AG08395 (cell line): Measurements from ENCODE around the gene CISH.

ENCODE experiments used
- DNase-seq: peaks from one replicate; pipeline ENCODE4 v3.0.0; 2012; ENCODE audit warnings: mixed read lengths, low spot score

The CISH gene

DNA sequence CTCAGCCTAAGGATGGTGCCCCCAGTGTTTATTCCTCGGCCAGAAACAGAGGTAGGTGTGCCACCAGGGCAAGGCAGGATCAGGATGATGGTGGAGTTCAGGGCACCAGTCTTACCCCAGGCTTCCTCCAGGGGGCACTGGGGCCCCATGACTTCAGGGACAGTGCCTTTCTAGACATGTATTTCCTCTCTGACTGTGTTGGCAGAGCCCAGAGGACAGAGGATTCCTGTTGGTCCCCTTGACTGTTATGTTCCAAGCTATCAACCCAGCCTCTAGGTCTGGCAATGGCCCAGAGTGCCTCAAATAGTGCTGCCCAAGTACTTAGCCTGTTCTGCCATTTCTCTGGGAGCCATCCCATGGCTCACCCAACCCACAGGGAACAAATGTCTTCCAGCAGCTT is 39.4 kb downstream of the CISH start:
- DNase-seq, result peak; percentile 84

- DNase-seq, result no peak
Observed at GRCh38 chr3:50571486-50571885, 40.1 kb downstream of the CISH start.

DNA sequence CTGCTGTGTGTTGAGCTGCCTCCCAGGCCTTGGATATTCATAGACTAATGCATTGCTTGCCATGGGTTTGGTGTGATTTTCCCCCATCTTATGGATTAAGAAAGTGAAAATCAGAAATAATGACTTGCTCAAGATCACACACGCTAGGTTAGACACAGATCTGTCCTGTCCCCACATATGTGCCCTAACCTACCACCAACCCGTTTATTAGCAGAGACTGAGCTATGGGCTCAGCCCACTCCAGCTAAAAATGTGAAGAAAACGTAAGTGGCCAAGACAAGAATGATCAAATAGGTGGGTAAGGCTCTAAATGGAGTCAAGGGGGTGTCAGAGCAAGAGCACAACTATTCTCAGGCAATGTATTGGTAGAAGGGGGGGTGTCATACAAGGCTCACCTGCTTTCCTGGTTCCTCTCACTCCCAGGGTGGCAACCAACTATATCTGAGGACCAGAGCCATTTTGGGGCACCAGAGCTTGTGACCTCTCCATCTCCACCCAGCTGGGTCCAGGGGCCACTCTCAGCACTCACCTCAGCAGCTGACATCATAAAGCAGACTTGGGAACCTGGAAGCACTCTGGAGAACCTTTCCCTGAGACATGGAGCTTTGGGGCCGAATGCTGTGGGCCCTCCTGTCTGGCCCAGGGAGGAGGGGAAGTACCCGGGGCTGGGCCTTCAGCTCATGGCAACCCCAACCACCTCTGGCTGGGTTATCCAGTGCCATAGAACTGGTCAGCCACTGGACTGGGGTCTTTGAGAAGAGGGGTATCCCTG is 40.9 kb downstream of the CISH start:
- no peak for DNase-seq

- DNase-seq, result peak; percentile 100
Observed at GRCh38 chr3:50568947-50569749, 42.4 kb downstream of the CISH start, which contains the start of gene HEMK1. Gene HEMK1, plus strand, starts transcription at chr3:50569522. Its CDS starts 1,583 bp downstream, at chr3:50571105.

DNA sequence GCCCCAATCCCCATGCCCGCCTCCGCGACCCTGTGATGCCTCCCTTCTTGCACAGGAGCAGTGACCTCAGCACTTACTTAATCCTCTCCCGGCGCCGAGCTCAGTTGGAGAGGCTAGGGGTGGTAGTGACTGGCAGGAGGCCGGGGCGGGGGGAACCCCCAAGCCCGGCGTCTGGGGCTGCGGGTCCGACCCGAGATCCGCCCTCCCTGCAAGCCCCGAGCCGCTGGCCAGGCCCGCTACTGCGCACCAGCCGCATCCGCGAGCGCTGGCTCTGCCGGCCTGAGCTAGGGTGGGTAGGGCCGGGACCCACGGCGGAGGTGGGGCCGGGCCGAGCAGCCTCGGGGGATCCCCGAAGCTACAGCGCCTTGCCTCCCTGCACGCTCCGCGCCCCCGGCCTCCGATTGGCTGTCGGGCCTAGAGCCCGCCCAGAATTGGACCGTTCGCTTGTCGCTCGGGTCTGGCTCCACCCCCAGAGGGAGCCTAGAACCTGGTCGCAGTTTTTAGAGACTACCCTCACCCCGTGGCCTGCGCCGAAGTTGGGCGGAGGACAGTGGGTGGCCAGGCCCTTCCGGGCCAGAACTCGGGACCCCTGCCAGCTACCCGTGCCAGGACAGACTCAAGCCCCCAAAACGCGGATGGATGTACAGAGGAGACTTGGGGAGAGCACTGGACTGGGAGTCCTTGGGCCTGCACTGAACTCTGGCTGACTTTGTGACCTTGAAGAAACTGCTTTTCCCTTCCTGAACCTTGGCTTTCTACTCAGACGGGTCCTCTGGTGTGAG is 44.0 kb downstream of the CISH start, which contains the start of gene C3orf18:
C3orf18 (minus strand) TSS at position 362 of the 782 bp plus-strand sequence. CDS start 2,048 bp downstream, outside the sequence.
- peak; percentile 98 for DNase-seq

DNA sequence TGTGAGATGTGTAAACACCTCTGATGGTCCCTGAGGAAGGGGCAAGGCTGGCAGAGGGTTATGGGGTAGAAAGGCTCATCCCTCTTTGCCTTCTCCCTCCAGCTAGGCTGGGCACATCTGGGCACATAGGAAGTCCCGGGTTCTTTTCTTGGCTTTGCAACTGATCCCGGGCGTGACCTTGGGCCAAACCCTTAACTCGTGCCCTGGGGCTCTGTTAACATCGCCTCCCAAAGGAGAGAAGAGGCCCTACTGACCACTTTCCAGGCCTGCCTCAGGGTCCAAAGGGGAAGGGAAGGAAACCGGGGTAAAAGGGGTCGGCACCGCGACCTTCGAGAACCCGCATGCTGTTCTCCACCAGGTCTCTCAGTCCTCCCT is 44.6 kb downstream of the CISH start:
- DNase-seq, result peak; percentile 17

- no peak for DNase-seq
Observed at GRCh38 chr3:50564321-50564720, 47.3 kb downstream of the CISH start.

GRCh38 chr3:50563867-50564266 is 47.7 kb downstream of the CISH start:
- no peak for DNase-seq

DNA sequence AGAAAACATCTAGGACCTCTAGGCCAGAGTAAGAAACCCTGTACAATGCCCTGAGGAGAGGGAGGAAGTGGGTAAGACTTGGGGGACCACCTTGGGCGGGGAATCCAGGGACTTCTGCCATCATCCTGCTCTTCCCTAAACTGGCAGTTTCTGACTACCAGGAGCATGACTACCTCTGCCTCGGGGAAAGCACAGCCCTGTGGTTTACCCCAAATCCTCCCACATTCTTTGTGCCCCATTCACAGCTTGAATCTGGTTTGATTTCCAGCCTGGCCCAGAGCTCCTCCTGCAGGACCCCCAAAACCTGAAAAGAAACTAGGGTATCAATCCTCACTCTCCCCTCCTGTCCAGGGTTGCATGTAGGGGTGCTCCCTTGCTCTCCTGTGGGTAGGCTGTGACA is 48.7 kb downstream of the CISH start:
- peak; percentile 93 for DNase-seq

DNA sequence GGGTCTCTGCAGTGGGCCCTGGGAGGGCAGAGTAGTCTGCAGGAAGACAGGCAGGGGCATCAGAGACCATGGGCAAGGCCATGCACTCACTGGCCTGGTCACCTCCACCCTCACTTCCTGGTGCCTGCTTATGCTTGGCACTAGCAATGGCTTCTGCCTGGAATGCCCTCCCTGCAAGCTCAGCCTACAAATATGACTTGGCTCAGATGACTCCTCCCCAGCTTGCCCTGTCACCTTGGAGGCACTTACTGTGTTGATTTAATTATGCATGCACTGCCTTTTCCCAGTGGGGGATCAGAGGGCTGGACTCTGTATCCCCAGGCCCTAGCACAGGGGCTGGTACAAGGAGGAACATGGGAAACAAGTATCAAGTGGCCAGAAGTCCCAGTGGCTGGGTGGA is 51.9 kb downstream of the CISH start:
- peak; percentile 28 for DNase-seq

GRCh38 chr3:50557915-50558314 is 53.7 kb downstream of the CISH start:
- DNase-seq, result no peak

- no peak for DNase-seq
Observed at GRCh38 chr3:50557106-50557505, 54.5 kb downstream of the CISH start.
